GM12864 (cell line): ENCODE data around the gene FMOD.

Experiments used
- DNase-seq: peaks from one replicate; pipeline ENCODE4 v3.0.0-alpha.2; 2011; ENCODE audit warnings: low read depth
- H3K4me3 ChIP-seq: 2 replicates; pipeline ENCODE4 v1.5.1; 2011; ENCODE audit warnings: mild to moderate bottlenecking, low read depth, low read length, control low read depth
- TF ChIP-seq, protein P1 (sequence below): IDR thresholded peaks from 2 replicates; pipeline ENCODE4 v1.5.1; 2011; ENCODE audit warnings: low read depth, mild to moderate bottlenecking, moderate library complexity, low read length, control low read depth, inconsistent platforms; ENCODE audit errors: missing control alignments

The FMOD gene

DNA sequence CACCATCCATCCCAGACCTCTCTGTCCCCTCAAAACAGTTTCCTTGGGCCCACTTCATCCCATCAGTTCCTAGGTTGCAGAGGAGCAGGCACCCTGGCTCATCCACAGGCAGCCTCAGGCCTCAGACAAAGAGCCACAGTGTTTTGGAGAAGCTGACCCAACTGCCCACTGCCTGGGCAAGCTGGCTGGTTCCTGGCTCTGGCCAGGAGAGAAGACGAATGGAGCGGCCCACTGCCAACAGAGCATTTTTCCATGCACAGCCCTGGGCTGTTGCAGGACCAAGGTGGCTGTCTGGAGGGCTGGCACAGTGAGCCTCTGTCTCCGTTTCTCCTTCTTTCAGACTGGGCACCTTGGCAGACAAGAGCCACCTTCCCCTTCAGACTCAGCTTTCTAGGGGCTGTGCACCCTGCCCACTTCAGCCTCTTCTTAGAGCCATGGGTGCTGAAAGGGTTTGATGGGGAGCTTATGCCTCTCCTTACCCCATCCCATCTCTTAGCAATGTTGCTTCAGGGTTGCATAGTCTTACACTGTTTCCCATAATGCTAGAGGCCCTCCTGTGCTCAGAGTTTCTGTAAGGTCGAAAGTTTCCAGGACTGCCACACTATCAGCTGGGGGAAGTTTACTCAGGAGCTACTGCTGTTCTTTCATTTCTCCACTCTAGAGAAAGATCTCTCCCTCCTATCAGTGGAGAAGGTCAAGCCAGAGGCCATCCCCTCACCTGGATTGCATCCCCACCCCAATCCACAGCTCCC is 973 bp downstream of the FMOD start:
- TF ChIP-seq, protein P1, sequence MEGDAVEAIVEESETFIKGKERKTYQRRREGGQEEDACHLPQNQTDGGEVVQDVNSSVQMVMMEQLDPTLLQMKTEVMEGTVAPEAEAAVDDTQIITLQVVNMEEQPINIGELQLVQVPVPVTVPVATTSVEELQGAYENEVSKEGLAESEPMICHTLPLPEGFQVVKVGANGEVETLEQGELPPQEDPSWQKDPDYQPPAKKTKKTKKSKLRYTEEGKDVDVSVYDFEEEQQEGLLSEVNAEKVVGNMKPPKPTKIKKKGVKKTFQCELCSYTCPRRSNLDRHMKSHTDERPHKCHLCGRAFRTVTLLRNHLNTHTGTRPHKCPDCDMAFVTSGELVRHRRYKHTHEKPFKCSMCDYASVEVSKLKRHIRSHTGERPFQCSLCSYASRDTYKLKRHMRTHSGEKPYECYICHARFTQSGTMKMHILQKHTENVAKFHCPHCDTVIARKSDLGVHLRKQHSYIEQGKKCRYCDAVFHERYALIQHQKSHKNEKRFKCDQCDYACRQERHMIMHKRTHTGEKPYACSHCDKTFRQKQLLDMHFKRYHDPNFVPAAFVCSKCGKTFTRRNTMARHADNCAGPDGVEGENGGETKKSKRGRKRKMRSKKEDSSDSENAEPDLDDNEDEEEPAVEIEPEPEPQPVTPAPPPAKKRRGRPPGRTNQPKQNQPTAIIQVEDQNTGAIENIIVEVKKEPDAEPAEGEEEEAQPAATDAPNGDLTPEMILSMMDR: no peak
- no peak overlapping the region for H3K4me3 ChIP-seq
- no peak for DNase-seq

DNA sequence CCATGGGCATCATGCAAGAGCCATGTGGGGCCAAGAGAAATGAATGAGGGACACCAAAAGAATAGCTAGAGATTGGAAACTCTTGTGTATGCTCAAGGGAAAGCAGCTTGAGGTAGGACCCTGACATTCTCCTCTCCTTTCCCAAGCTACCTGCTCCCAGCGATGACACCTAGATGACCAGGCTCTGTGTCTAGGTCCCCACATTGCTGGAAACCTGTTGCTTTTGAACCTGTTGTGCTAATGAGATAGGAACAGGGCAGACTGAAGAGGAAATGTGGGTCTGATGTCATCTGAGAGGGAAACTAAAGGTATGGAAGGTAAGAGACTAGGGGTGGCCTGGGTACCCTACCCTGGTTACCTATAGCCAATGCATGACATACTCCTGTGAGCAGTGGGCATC is 1.8 kb downstream of the FMOD start:
- no peak for DNase-seq
- no peak overlapping the region for H3K4me3 ChIP-seq
- TF ChIP-seq, protein P1: no peak

DNA sequence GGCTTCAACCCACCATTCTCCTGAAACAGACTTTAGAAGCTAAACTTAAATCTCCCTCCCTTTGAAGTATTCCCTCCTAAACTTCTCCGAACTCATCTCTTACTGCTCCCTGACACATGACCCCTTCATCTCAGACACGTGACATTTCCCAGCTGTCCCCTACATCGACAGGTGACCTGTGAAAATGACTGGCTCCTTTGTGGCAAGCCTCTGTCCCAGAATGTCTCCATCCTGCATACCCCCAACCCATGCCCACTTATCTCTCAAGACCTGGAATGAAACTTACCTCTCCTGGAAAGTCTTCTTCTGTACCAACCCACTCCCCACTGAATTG is 4.2 kb downstream of the FMOD start:
- H3K4me3 ChIP-seq: no peak overlapping the region
- no peak for DNase-seq
- TF ChIP-seq, protein P1: no peak

DNA sequence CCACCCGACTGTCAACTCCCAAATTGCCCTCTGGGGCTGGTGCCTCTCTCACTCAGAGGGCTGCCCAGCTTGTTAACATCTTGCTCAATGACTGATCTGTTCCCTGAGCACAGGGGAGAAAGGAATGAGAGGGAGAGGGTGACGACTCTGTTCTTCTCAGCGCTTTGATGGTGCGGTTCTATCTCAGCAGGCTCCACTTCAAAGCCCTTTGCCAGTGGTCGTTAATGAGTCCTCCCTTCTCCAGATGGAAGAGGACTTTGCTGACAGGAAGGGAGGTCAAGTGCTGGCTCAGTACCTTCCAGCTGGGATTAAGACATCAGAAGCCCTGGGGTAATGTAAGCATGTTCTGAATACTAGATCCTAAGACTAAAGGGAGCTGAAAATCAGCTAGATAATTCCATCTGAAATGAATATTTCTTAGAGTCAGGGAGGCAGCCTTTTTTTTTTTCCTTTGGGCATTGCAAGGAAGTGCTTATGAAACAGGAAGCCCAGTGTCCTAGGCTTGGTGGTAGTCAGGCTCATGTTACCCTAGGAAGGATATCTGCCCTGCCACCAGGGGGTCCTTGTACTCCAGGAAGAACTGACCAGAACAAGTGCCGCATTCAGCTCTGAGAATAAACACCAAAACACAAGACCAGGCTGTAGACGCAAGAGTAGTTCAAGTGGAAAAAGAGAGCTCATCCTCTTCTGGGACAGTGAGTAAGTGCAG is 4.7 kb downstream of the FMOD start:
- TF ChIP-seq, protein P1: peak; percentile 19
- no peak for DNase-seq
- no peak overlapping the region for H3K4me3 ChIP-seq

DNA sequence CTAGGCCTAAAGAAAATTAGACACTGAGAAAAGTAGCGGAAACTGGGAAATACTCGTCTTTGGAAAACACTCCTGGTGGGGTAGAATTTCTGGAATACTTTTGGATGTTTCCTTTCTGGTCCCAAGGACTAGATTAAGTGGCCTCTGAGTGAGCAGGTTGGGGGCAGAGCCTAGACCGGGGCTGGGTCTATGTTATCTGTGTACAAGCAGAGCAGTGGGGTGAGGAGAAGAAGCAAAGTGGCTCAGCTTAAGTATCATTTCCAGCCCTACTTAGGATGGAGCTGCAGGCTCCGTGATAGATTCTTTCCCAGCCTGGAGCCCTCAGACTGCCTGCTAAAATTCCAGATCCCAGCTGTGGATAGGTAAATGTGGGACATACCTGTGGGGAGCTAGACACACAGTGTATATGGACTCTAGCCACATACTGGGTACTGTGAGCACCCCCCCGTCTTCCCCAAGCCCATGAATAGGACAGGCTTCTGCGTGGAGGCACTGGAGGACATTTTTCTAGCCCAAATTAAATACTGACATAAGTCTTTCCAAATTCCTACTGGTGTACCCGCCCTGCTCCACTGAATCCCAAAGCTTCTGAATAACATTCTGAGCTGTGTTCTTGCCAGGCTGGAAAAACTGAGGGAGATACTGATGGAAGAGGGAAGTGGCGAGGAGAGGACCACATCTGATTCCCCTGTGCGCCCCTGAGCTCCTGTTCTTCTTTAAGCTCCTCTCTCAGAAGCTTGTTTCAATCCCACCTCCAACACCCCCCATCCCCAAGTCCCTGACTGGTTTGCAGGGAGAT is 6.8 kb downstream of the FMOD start:
- no peak overlapping the region for H3K4me3 ChIP-seq
- no peak for DNase-seq
- TF ChIP-seq, protein P1: no peak

DNA sequence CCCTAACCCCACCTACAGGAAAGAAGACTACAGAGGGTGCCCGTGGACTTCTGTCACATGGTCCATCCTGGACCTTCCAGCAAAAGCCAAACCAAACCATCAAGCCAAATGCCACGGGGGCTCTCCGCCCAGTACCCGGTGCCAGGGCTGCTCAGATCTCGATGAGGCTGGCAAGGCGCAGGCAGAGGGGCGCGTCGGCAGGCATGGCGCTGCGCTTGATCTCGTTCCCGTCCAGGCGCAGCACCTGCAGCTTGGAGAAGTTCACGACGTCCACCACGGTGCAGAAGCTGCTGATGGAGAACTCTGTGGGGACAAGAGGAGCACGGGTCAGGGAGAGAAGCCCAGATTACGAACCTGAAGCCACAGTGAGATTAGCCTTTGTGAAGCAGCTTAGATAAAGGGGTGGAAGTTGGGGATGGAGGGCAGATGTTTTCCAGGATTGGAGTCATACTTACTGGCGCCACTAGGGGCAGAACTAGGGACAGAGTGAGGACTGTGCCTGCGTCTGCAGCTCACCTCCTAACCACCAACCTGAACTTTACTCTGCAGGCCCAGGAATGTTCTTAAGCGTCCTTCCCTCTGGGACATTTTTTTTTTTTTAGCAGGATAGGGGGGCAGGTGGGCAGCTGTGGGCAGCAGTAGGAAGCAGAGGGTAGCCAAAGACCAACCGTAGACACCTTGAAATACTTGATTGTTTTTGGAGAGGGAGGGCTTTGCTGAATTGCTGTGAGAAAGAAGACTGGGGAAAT is 8.6 kb downstream of the FMOD start:
- TF ChIP-seq, protein P1: peak; percentile 96
- no peak for DNase-seq
- no peak overlapping the region for H3K4me3 ChIP-seq
